IMR-90 (cell line): ENCODE data around the gene BTN2A1. TPM values are rescaled to one million over a fixed set of nuclear protein-coding genes. Genes with fewer than 3 reads are reported as not detected.

Source experiments
- ATAC-seq: fragments of 200-7000 bp; cut with Tn5 transposase; 2 replicates; pipeline ENCODE4 v1.9.1; 2020; ENCODE audit warnings: low read depth, mild to moderate bottlenecking, moderate library complexity
- BruUV-seq: library from RNA; stranded (reverse); fragments of 400-500 nt; replicated peaks from 2 replicates; lab custom pipeline; 2021; lab: Mats Ljungman, UMichigan
- CTCF ChIA-PET: fragments of 300-600 bp; formaldehyde crosslinking; extraction: SDS; loops from one replicate; lab custom pipeline; 2021; ENCODE audit warnings: antibody characterized with exemption; lab: Yijun Ruan, JAX
- POLR2A ChIA-PET: fragments of 300-600 bp; sonication (Branson Sonifier 250); formaldehyde crosslinking; loops from one replicate; lab custom pipeline; 2022; ENCODE audit warnings: antibody characterized with exemption; ENCODE audit not compliant: unreplicated experiment; lab: Charles Lee
- DNase-seq: peaks from one replicate; pipeline ENCODE4 v3.0.0; 2013
- H2AFZ ChIP-seq: replicated peaks from 2 replicates; pipeline ENCODE3; 2013; ENCODE audit warnings: low read length, mild to moderate bottlenecking; ENCODE audit not compliant: poor library complexity
- H2AK5ac ChIP-seq: 2 replicates; pipeline ENCODE4 v1.6.1; 2013; ENCODE audit warnings: low read depth, low read length, inconsistent platforms
- H2AK9ac ChIP-seq: replicated peaks from 2 replicates; pipeline ENCODE3; 2013; ENCODE audit warnings: mild to moderate bottlenecking, low read depth, low read length, moderate library complexity; ENCODE audit not compliant: poor library complexity
- H2BK120ac ChIP-seq: 2 replicates; pipeline ENCODE4 v1.6.1; 2013; ENCODE audit warnings: low read depth, low read length, inconsistent platforms
- H2BK15ac ChIP-seq: 3 replicates; pipeline ENCODE4 v1.6.1; 2013; ENCODE audit warnings: low read depth, low read length, inconsistent platforms
- H2BK20ac ChIP-seq: 2 replicates; pipeline ENCODE4 v1.6.1; 2013; ENCODE audit warnings: low read depth, mild to moderate bottlenecking, inconsistent platforms, low read length, moderate library complexity
- H2BK5ac ChIP-seq: 2 replicates; pipeline ENCODE4 v1.6.1; 2013; ENCODE audit warnings: mild to moderate bottlenecking, low read depth, low read length, inconsistent platforms; ENCODE audit not compliant: poor library complexity, severe bottlenecking
- H3K14ac ChIP-seq: replicated peaks from 2 replicates; pipeline ENCODE4 v1.6.1; 2013; ENCODE audit warnings: low read depth, low read length, inconsistent platforms
- H3K18ac ChIP-seq: 2 replicates; pipeline ENCODE4 v1.6.1; 2013; ENCODE audit warnings: low read depth, low read length, control low read depth
- H3K23ac ChIP-seq: 2 replicates; pipeline ENCODE4 v1.6.1; 2013; ENCODE audit warnings: low read depth, low read length, inconsistent platforms
- H3K27ac ChIP-seq: 2 replicates; pipeline ENCODE4 v1.5.1; 2013; ENCODE audit warnings: mild to moderate bottlenecking, control low read depth, low read length; ENCODE audit not compliant: insufficient read depth
- H3K27me3 ChIP-seq: 2 replicates; pipeline ENCODE4 v1.6.1; 2013; ENCODE audit warnings: low read length; ENCODE audit not compliant: control insufficient read depth, insufficient read depth
- H3K36me3 ChIP-seq: 2 replicates; pipeline ENCODE4 v1.6.1; 2013; ENCODE audit warnings: low read length, mixed read lengths; ENCODE audit not compliant: control insufficient read depth, insufficient read depth
- H3K4ac ChIP-seq: 2 replicates; pipeline ENCODE4 v1.6.1; 2013; ENCODE audit warnings: low read depth, low read length, inconsistent platforms
- H3K4me1 ChIP-seq: 2 replicates; pipeline ENCODE4 v1.6.1; 2013; ENCODE audit warnings: low read length, mixed read lengths; ENCODE audit not compliant: control insufficient read depth, insufficient read depth
- H3K4me2 ChIP-seq: 2 replicates; pipeline ENCODE4 v1.6.1; 2013; ENCODE audit warnings: low read depth, mild to moderate bottlenecking, control low read depth, low read length, moderate library complexity
- H3K4me3 ChIP-seq: 2 replicates; pipeline ENCODE4 v1.5.1; 2013; ENCODE audit warnings: low read depth, mild to moderate bottlenecking, control low read depth, low read length, moderate library complexity; ENCODE audit not compliant: insufficient read depth
- H3K56ac ChIP-seq: 2 replicates; pipeline ENCODE4 v1.6.1; 2013; ENCODE audit warnings: low read length, inconsistent platforms; ENCODE audit not compliant: insufficient read depth; ENCODE audit errors: extremely low read depth
- H3K79me1 ChIP-seq, 2 experiments: 2 replicates each; pipeline ENCODE4 v1.6.1; 2013; ENCODE audit warnings: low read length in 2 of 2, inconsistent platforms in 1 of 2, low read depth in 1 of 2
- H3K9ac ChIP-seq: 2 replicates; pipeline ENCODE4 v1.6.1; 2013; ENCODE audit warnings: low read depth, low read length, control low read depth
- H3K9me1 ChIP-seq: 2 replicates; pipeline ENCODE4 v1.6.1; 2013; ENCODE audit warnings: low read length, inconsistent platforms; ENCODE audit not compliant: insufficient read depth
- H3K9me3 ChIP-seq: 2 replicates; pipeline ENCODE4 v1.6.1; 2013; ENCODE audit warnings: low read length; ENCODE audit not compliant: control insufficient read depth, insufficient read depth
- H4K20me1 ChIP-seq: 2 replicates; pipeline ENCODE4 v1.6.1; 2013; ENCODE audit warnings: low read length, inconsistent platforms; ENCODE audit not compliant: insufficient read depth
- H4K5ac ChIP-seq: 2 replicates; pipeline ENCODE4 v1.6.1; 2013; ENCODE audit warnings: mild to moderate bottlenecking, low read depth, low read length, control low read depth
- H4K8ac ChIP-seq, 2 experiments: 2 replicates each; pipeline ENCODE4 v1.6.1; 2013; ENCODE audit warnings: low read depth in 2 of 2, low read length in 2 of 2, control low read depth in 1 of 2, inconsistent platforms in 1 of 2
- H4K91ac ChIP-seq: 2 replicates; pipeline ENCODE4 v1.6.1; 2013; ENCODE audit warnings: low read depth, low read length, inconsistent platforms; ENCODE audit not compliant: insufficient read depth
- BHLHE40 ChIP-seq: fragments of 150-350 bp; IDR thresholded peaks from 2 replicates; pipeline ENCODE4 v1.6.1; 2016; ENCODE audit warnings: mild to moderate bottlenecking, low read depth, low read length
- CEBPB ChIP-seq: IDR thresholded peaks from 2 replicates; pipeline ENCODE4 v1.6.1; 2012; ENCODE audit warnings: low read depth, low read length, improper control_type of control experiment
- CHD1 ChIP-seq: IDR thresholded peaks from 2 replicates; pipeline ENCODE4 v1.6.1; 2012; ENCODE audit warnings: low read depth, low read length, improper control_type of control experiment
- CTCF ChIP-seq: conservative IDR thresholded peaks from 2 replicates; pipeline ENCODE4 v1.5.1; 2012; ENCODE audit warnings: mild to moderate bottlenecking, low read depth, low read length, improper control_type of control experiment
- FOS ChIP-seq: fragments of 150-350 bp; IDR thresholded peaks from 2 replicates; pipeline ENCODE4 v1.6.1; 2016; ENCODE audit warnings: low read depth, low read length
- MAFK ChIP-seq: IDR thresholded peaks from 2 replicates; pipeline ENCODE4 v1.6.1; 2012; ENCODE audit warnings: low read depth, low read length, improper control_type of control experiment
- MAZ ChIP-seq: IDR thresholded peaks from 2 replicates; pipeline ENCODE4 v1.6.1; 2012; ENCODE audit warnings: low read depth, mild to moderate bottlenecking, low read length, improper control_type of control experiment, moderate library complexity, borderline replicate concordance
- MXI1 ChIP-seq: IDR thresholded peaks from 2 replicates; pipeline ENCODE4 v1.6.1; 2012; ENCODE audit warnings: low read depth, mild to moderate bottlenecking, low read length, moderate library complexity, borderline replicate concordance
- NFE2L2 ChIP-seq: fragments of 150-350 bp; IDR thresholded peaks from 2 replicates; pipeline ENCODE4 v1.6.1; 2016; ENCODE audit warnings: low read depth, mild to moderate bottlenecking, low read length
- POLR2A ChIP-seq: IDR thresholded peaks from 2 replicates; pipeline ENCODE4 v1.6.1; 2012; ENCODE audit warnings: mild to moderate bottlenecking, low read depth, low read length
- RAD21 ChIP-seq: IDR thresholded peaks from 2 replicates; pipeline ENCODE4 v1.6.1; 2012; ENCODE audit warnings: low read length, improper control_type of control experiment
- SMC3 ChIP-seq: fragments of 150-350 bp; IDR thresholded peaks from 2 replicates; pipeline ENCODE4 v1.6.1; 2016; ENCODE audit warnings: low read depth, mild to moderate bottlenecking, antibody characterized with exemption, low read length, moderate library complexity
- WGBS, 2 experiments: methylation state at CpG; one replicate each; pipeline versions ENCODE4 v1.1.5 to v1.1.7; 2013; ENCODE audit warnings: missing lambda C conversion rate in 2 of 2; ENCODE audit not compliant: insufficient read length in 1 of 2; ENCODE audit errors: extremely low coverage in 2 of 2; 5-methylcytosine and 5-hydroxymethylcytosine counted together
- dilution Hi-C: fragments of 300-500 bp; cut with HindIII; formaldehyde crosslinking; loops from one replicate; pipeline ENCODE4 v1.14.3; 2018; ENCODE audit warnings: low sequenced_read_pairs; ENCODE audit not compliant: unreplicated experiment
- in situ Hi-C: fragments of 300-500 bp; cut with MboI; formaldehyde crosslinking; loops from 3 replicates; pipeline ENCODE4 v1.14.3; 2019; ENCODE audit warnings: low sequenced_read_pairs, inconsistent platforms, mixed read lengths
- intact Hi-C: fragments of 100-400 bp; cut with micrococcal nuclease; formaldehyde crosslinking; loops from 2 replicates; pipeline ENCODE4 v1.10.0; 2022
- polyA plus RNA-seq, 3 experiments: library from polyadenylated mRNA; depleted of rRNA; stranded (reverse); fragments of >200 nt; gene quantifications; 2 replicates each; pipeline ENCODE4 v1.2.3, GENCODE V29; 2012; ENCODE audit warnings: low replicate concordance in 1 of 3
- total RNA-seq: library from RNA; depleted of rRNA; stranded (reverse); fragments of >200 nt; gene quantifications from 2 replicates; pipeline ENCODE4 v1.2.3, GENCODE V29; 2012
- TF ChIP-seq, protein P1 (sequence below): fragments of 150-350 bp; IDR thresholded peaks from 2 replicates; pipeline ENCODE4 v1.6.1; 2016; ENCODE audit warnings: low read depth, mild to moderate bottlenecking, low read length, moderate library complexity, borderline replicate concordance

Gene BTN2A1
- total and polyA plus RNA-seq, 2 of the 4 experiments (the other 2 are of a cell fraction) = 13.6 to 40.2 TPM

DNA sequence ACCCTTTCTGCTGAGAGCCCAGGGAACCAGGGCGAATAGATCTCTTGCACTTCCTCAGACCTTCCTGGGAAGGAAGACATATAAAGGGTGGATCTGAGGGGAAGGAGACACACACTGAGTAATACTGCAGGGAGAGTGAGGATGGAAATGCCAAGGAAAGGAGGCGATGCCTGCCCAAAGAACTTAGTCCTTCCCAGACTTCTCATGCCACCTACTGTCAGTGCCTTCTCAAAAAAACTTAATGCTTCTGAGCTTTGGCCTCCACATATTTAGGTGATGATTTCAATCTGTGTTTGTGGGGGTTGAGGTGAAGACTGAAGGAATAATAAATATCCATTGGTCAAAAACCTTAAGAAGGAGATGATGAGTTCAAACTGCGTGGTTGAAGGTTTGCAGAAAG is 46.0 kb upstream of the BTN2A1 start:
- Histone ChIP-seq H3K4me3 (no peak overlapping the region), H2BK120ac (no peak overlapping the region), H2BK15ac (no peak overlapping the region), H3K9me1 (peaks cover 6% of the 10 kb centered on the region; the same call in 1 of the 2 replicates), H2BK5ac (no peak overlapping the region), H3K4me2 (no peak overlapping the region), H3K56ac (no peak overlapping the region), H2AFZ (peak overlapping the region; percentile 59), H2BK20ac (no peak overlapping the region), H4K20me1 (no peaks in the 10 kb centered on the region), H3K27me3 (no peaks in the 10 kb centered on the region), H4K5ac (no peak overlapping the region; the same call in 1 of the 2 replicates), H4K8ac (no peak overlapping the region), H3K4ac (no peak overlapping the region), H3K9ac (no peak overlapping the region), H3K36me3 (peaks cover 15% of the 10 kb centered on the region; the same call in 1 of the 2 replicates), H3K9me3 (no peaks in the 10 kb centered on the region), H3K79me1 (no peaks in the 10 kb centered on the region), H3K14ac (no peak overlapping the region), H2AK5ac (no peak overlapping the region), H3K27ac (no peak overlapping the region), H2AK9ac (no peak overlapping the region), H3K23ac (no peak overlapping the region), H3K18ac (no peak overlapping the region), H3K4me1 (peaks cover 7% of the 10 kb centered on the region), H4K91ac (no peak overlapping the region)
- DNase-seq (peak; percentile 36), ATAC-seq (peak; percentile 71)
- WGBS, 2 experiments = no CpG with 5 or more reads among the region's 3 CpGs
- dilution Hi-C loops (no loop called here), in situ Hi-C loops (no loop called here), intact Hi-C loops (no loop called here)
- POLR2A ChIA-PET = no interaction called here
- BruUV-seq = no TSS peak
- CTCF ChIA-PET = interaction anchor here (1.1 kb wide), 1 partner anchor 70 kb away, joined by 4 read pairs; no protein-coding TSS in a partner anchor
- TF ChIP-seq FOS = no peak
- no peak for TF ChIP-seq MAFK
- no peak for TF ChIP-seq MAZ
- 0 out of 2 replicates have a peak, but pooled peaks have one; percentile 24 for TF ChIP-seq CTCF
- peak; percentile 32; the same call in 1 of the 2 replicates for TF ChIP-seq RAD21
- TF ChIP-seq MXI1 = no peak
- no peak for TF ChIP-seq NFE2L2
- TF ChIP-seq CEBPB = no peak
- TF ChIP-seq BHLHE40 = no peak
- TF ChIP-seq, protein P1, sequence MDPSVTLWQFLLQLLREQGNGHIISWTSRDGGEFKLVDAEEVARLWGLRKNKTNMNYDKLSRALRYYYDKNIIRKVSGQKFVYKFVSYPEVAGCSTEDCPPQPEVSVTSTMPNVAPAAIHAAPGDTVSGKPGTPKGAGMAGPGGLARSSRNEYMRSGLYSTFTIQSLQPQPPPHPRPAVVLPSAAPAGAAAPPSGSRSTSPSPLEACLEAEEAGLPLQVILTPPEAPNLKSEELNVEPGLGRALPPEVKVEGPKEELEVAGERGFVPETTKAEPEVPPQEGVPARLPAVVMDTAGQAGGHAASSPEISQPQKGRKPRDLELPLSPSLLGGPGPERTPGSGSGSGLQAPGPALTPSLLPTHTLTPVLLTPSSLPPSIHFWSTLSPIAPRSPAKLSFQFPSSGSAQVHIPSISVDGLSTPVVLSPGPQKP = no peak
- no peak for TF ChIP-seq CHD1
- no peak for TF ChIP-seq POLR2A
- no peak for TF ChIP-seq SMC3
